Uterus (tissue), 4 donors: Measurements from ENCODE around the gene RASGEF1C. TPM values are rescaled to one million over a fixed set of nuclear protein-coding genes. Genes with fewer than 3 reads are reported as not detected.
"Not testable (repeated sequence)": the region's sequence is repeated elsewhere in the genome, so short reads cannot be mapped to it uniquely, and the experiment has no call there.

Experiments
- DNase-seq, 2 donors: peaks; one replicate each; pipeline ENCODE4 v3.0.0-alpha.2; 2019 to 2020
- H3K27ac ChIP-seq, 2 donors: fragments of 200-600 bp; sonication (generic); 1 replicate in 1 of 2; 2 replicates in 1 of 2; pipeline ENCODE4 v1.5.1; 2016 to 2018
- H3K27me3 ChIP-seq, 2 donors: fragments of 200-600 bp; sonication (generic); one replicate each; pipeline ENCODE4 v1.5.1; 2018 to 2019; ENCODE audit warnings: control low read depth in 1 of 2
- H3K36me3 ChIP-seq, 2 donors: fragments of 200-600 bp; sonication (generic); one replicate each; pipeline ENCODE4 v1.5.1; 2019; ENCODE audit warnings: control low read depth in 1 of 2
- H3K4me1 ChIP-seq, 2 donors: fragments of 200-600 bp; sonication (generic); one replicate each; pipeline ENCODE4 v1.5.1; 2018 to 2019; ENCODE audit warnings: control low read depth in 1 of 2
- H3K4me3 ChIP-seq, 2 donors: fragments of 200-600 bp; sonication (generic); 1 replicate in 1 of 2; 2 replicates in 1 of 2; pipeline ENCODE4 v1.5.1; 2018 to 2019; ENCODE audit warnings: mild to moderate bottlenecking in 1 of 2
- H3K9me3 ChIP-seq, 2 donors: fragments of 200-600 bp; sonication (generic); one replicate each; pipeline ENCODE4 v1.5.1; 2019; ENCODE audit warnings: control low read depth in 1 of 2
- POLR2A ChIP-seq, 2 donors: fragments of 450-650 bp; IDR thresholded peaks; one replicate each; pipeline ENCODE4 v1.6.1; 2016; ENCODE audit warnings: antibody characterized with exemption in 2 of 2, mild to moderate bottlenecking in 1 of 2, moderate library complexity in 1 of 2
- intact Hi-C: fragments of 100-400 bp; cut with DNase I; formaldehyde crosslinking; loops from one replicate; pipeline ENCODE4 v1.15.1; 2023; ENCODE audit warnings: low total_unique reads
- total RNA-seq, 4 donors: library from RNA; depleted of rRNA in 3 of 4; stranded (reverse); fragments of >200 nt in 3 of 4; gene quantifications; one replicate each; pipeline versions ENCODE4 v1.1.0 to v1.2.4, GENCODE V29; 2014 to 2023
- TF ChIP-seq, protein P1 (sequence below), 4 experiments: fragments of 200-600 bp in 2 of 4; fragments of 450-650 bp in 2 of 4; sonication (generic) in 2 of 4; IDR thresholded peaks; one replicate each; pipeline ENCODE4 v1.5.1; 2016 to 2019; ENCODE audit warnings: antibody characterized with exemption in 4 of 4, mild to moderate bottlenecking in 2 of 4, moderate library complexity in 1 of 4
- donor health status: DM: yes; HTN: yes; CAD: no.

RASGEF1C gene
- total RNA-seq, 4 donors from 2014 or later = 1.2 TPM; not detected in 3

DNA sequence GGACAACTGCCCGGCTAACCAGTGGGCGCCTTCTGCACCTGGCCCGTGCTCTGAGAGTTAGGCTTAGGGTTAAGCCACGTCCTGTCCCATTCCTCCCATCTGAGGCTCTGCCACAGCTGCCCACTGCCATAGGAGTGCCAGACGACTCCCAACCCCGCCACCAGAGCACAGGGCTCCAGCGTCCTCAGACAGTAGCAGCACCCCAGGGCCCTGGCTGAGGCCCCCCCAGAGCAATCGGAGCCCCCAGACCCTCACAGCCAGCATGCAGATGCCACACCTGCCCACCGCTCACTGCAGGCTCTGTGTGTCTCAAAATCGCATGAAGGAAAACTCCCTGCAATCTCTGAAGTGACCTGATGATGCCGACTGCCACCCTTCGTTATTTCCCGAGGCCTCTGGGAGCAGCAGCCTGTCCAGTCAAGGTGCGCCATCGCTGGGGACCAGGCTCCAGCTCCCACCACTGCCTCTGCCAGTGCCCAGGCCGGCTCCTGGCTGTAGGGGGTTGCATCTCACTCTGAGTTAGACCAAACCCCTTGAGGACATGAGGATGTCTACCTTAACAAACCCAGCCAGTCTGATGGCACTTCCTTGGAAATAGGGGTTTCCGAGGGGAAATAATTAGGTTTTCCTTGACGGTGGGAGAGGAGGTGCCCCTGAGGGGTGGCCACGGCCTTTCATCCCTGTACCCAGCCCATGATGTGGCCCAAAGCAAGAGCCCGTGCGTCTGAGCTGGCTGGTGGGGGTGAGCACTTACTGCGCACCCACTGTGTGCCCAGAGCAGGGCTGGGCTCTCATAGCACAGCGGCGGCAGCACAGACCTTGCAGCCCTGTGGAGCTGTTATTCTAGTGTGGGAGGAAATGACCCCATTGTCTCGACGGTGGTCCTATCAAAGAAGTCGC lies 79.5 kb downstream of the RASGEF1C start:
- intact Hi-C loops = no loop called here
- TF ChIP-seq POLR2A (IDR thresholded peaks at IDR 0.05) = no peak
- TF ChIP-seq, protein P1, sequence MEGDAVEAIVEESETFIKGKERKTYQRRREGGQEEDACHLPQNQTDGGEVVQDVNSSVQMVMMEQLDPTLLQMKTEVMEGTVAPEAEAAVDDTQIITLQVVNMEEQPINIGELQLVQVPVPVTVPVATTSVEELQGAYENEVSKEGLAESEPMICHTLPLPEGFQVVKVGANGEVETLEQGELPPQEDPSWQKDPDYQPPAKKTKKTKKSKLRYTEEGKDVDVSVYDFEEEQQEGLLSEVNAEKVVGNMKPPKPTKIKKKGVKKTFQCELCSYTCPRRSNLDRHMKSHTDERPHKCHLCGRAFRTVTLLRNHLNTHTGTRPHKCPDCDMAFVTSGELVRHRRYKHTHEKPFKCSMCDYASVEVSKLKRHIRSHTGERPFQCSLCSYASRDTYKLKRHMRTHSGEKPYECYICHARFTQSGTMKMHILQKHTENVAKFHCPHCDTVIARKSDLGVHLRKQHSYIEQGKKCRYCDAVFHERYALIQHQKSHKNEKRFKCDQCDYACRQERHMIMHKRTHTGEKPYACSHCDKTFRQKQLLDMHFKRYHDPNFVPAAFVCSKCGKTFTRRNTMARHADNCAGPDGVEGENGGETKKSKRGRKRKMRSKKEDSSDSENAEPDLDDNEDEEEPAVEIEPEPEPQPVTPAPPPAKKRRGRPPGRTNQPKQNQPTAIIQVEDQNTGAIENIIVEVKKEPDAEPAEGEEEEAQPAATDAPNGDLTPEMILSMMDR (IDR thresholded peaks at IDR 0.05) = no peak
- Histone ChIP-seq H3K27me3 (no peaks in the 10 kb centered on the region), H3K4me1 (no peaks in the 10 kb centered on the region), H3K4me3 (no peak overlapping the region), H3K36me3 (no peaks in the 10 kb centered on the region), H3K27ac (no peak overlapping the region), H3K9me3 (no peaks in the 10 kb centered on the region)
- DNase-seq = peak in 1 of 2 donors; percentile 9

DNA sequence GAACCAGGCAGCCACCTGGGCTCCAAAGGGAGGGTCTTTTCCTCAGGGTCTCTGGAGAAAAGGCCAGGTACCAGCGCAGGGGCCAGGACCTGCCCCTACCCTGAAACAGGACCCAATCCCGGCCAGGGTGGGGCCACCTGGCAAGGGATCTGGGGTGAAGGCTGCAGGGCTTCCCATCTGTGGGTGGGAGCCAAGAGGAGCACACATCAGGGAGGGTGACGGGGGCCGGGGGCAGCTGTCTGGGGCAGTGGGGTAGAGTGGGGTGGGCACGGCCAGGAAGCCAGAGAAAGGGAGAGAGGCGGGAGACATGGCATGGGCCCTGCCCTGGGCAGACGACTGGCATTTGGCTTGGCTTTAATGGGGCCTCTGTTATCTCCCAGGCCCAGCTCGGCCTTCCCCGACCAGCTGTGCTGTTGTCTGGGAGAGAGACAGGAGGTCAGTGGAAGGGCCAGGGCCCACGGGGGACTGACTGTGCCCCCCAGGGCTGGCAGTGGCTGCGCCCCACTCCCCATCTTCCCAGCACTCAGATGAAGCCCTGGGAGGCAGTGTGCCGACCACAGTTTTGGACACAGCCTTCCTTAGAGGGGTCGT lies 80.2 kb downstream of the RASGEF1C start:
- intact Hi-C loops = no loop called here
- Histone ChIP-seq H3K27ac (no peak overlapping the region), H3K36me3 (no peaks in the 10 kb centered on the region), H3K4me1 (no peaks in the 10 kb centered on the region), H3K9me3 (no peaks in the 10 kb centered on the region), H3K4me3 (no peak overlapping the region), H3K27me3 (no peaks in the 10 kb centered on the region)
- TF ChIP-seq, protein P1 (IDR thresholded peaks at IDR 0.05) = no peak
- TF ChIP-seq POLR2A (IDR thresholded peaks at IDR 0.05) = no peak
- no peak for DNase-seq

DNA sequence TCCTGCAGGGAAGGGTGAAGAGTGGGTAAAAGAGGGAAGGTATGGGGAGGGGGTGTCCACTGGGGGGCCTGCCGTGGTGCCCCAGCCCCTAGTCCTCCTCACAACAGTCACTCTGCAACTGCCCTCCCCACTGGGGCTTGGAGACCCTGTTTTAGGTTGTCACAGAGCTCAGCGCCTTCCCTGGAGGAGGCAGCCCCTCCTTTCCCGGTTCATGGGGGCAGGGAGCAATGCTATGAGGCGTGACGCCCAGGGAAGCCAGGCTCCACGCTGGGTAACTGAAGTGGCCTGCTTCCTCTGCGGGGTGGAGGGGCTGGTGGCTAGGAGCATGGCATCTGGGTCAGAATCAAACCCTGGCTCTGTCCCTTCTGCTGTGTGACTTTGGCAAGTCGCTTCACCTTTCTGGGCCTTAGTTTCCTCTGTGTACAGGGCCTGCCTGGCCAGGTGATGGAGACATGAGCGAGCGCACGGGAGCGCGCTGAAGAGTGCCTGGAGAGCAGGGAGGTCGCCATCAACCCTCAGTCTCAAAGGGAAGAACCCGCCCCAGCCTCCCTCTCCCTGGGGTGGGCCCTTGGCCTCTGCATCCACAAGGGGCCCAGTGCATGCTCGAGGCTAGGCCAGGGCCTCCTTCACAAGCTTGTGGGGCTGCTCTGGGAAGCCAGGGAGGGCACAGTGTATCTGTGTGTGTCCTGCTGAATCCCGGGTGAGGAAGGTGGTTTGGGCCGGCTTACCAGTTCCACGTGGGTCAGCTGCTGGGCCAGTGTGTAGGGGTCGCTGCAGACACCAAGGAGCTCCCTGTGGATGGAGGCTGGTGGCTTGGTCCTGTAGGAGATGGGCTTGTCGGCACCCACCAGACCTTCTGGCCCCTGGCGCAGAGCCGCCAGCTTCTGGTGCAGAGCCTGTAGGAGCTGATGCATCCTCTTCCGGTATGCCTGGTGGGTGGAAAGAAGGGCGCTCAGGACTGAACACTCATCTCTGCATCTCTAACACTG lies 81.0 kb downstream of the RASGEF1C start:
- no peaks in the 10 kb centered on the region for H3K4me1 ChIP-seq
- peak in 1 of 2 donors; percentile 5 for DNase-seq
- peaks cover 0 to under 1% of the 10 kb centered on the region in 2 donors for H3K27me3 ChIP-seq
- no peak overlapping the region for H3K27ac ChIP-seq
- H3K4me3 ChIP-seq = no peak overlapping the region
- H3K9me3 ChIP-seq = no peaks in the 10 kb centered on the region
- intact Hi-C loops = no loop called here
- TF ChIP-seq POLR2A (IDR thresholded peaks at IDR 0.05) = no peak
- TF ChIP-seq, protein P1 (IDR thresholded peaks at IDR 0.05) = no peak
- H3K36me3 ChIP-seq = no peaks in the 10 kb centered on the region

DNA sequence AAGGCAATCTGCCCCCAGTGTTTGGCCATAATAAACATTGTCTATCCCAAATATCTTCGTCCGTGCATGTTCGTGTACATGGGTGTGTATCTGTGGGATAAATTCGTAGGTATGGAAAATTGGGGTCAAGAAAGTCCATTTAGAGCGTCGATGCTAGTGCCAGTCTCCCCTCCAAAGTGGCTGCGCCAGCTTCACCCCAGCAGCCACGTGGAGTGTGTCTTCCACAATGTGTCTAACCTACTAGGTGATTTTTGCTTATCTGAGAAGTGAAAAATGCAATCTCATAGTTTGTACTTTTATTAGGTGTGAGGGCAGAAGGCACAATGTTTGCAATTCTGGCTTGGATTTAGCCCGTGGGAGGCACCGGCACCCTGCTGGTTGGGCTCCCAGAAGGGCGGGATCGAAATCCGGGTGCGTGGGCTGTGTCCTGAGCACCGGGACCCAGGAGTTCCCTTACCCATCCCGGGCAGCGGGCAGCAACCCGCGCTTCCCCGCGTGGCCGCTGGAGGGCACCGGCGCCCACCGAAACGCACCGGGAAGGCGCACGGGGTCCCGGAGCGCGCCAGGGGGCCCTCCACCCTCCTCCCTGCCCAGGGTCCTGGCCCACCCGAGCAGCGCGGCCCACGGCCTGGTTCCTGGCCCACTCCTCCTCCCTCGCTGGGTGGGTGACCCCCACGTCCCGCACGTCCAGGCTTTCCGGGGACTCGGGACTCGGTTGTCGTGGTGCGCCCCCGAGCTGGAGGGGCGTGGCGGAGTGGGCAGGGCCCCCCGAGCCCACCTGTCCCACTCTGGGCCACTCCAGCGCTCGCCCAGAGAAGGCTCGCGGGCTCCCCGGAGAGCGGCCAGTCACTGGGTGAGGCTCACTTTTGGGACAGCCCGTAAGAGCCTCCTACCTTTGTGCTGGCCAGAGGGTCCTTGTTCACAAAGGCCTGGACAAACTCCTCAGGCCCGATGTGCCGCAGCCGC lies 82.0 kb downstream of the RASGEF1C start:
- intact Hi-C loops = no loop called here
- DNase-seq = peak in 1 of 2 donors; percentile 9
- H3K27me3 ChIP-seq = peaks cover 0 to 4% of the 10 kb centered on the region in 2 donors
- no peak for TF ChIP-seq POLR2A (IDR thresholded peaks at IDR 0.05)
- TF ChIP-seq, protein P1 (IDR thresholded peaks at IDR 0.05) = peak; percentile 28 to 63 (median 49)
- H3K9me3 ChIP-seq = no peaks in the 10 kb centered on the region
- no peak overlapping the region for H3K27ac ChIP-seq
- H3K4me1 ChIP-seq = no peaks in the 10 kb centered on the region
- H3K4me3 ChIP-seq = no peak overlapping the region
- no peaks in the 10 kb centered on the region for H3K36me3 ChIP-seq

DNA sequence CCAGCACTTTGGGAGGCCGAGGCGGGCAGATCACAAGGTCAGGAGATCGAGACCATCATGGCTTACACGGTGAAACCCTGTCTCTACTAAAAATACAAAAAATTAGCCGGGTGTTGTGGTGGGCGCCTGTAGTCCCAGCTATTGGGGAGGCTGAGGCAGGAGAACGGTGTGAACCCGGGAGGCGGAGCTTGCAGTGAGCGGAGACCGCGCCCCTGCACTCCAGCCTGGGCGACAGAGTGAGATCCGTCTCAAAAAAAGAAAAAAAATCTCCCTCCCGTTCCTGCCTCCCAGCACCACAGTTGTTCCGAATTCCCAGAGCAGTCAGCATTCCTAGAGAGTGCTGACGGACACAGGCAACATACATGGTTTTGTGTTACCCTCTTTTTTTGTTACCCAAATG lies 82.9 kb downstream of the RASGEF1C start:
- intact Hi-C loops, H3K27me3 ChIP-seq, H3K4me3 ChIP-seq, H3K36me3 ChIP-seq, H3K27ac ChIP-seq, DNase-seq, H3K9me3 ChIP-seq, H3K4me1 ChIP-seq: not testable (repeated sequence)

DNA sequence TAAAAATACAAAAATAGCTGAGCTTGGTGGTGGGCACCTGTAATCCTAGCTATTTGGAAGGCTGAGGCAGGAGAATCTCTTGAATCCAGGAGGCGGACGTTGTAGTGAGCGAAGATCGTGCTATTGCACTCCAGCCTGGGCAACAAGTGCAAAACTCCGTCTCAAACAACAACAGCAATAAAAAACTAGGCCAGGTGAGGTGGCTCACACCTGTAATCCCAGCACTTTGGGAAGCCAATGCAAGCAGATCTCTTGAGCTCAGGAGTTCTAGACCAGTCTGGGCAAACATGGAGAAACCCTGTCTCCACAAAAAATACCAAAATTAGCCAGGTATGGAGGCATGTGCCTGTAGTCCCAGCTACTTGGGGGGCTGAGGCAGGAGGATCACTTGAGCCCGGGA lies 84.3 kb downstream of the RASGEF1C start:
- H3K27ac ChIP-seq, H3K27me3 ChIP-seq, H3K4me1 ChIP-seq, H3K4me3 ChIP-seq, H3K36me3 ChIP-seq, intact Hi-C loops, H3K9me3 ChIP-seq: not testable (repeated sequence)
- DNase-seq = peak in 1 of 2 donors; percentile 0
